Right lobe of liver (tissue), 4 donors: ENCODE results near the gene ZNF557.

ENCODE experiments used
- POLR2A ChIP-seq: fragments of 450-650 bp; IDR thresholded peaks from one replicate; pipeline ENCODE4 v1.6.1; 2017; ENCODE audit warnings: antibody characterized with exemption, mild to moderate bottlenecking
- TF ChIP-seq, protein P1 (sequence below), 4 donors: fragments of 200-600 bp in 3 of 4; fragments of 450-650 bp in 1 of 4; IDR thresholded peaks; one replicate each; pipeline versions ENCODE4 v1.5.1 to v1.8.0; 2016 to 2022; ENCODE audit warnings: antibody characterized with exemption in 4 of 4, mild to moderate bottlenecking in 2 of 4
- donor health status: DM: no; HTN: no; CAD: no.
- donor health status: DM: no; HTN: no; CAD: no.
- donor health status: DM: no; HTN: yes; CAD: no.

GRCh38 chr19:7106711-7107657 is 37.5 kb downstream of the ZNF557 start:
- no peak for TF ChIP-seq POLR2A
- TF ChIP-seq, protein P1, sequence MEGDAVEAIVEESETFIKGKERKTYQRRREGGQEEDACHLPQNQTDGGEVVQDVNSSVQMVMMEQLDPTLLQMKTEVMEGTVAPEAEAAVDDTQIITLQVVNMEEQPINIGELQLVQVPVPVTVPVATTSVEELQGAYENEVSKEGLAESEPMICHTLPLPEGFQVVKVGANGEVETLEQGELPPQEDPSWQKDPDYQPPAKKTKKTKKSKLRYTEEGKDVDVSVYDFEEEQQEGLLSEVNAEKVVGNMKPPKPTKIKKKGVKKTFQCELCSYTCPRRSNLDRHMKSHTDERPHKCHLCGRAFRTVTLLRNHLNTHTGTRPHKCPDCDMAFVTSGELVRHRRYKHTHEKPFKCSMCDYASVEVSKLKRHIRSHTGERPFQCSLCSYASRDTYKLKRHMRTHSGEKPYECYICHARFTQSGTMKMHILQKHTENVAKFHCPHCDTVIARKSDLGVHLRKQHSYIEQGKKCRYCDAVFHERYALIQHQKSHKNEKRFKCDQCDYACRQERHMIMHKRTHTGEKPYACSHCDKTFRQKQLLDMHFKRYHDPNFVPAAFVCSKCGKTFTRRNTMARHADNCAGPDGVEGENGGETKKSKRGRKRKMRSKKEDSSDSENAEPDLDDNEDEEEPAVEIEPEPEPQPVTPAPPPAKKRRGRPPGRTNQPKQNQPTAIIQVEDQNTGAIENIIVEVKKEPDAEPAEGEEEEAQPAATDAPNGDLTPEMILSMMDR (IDR thresholded peaks at IDR 0.05), result no peak
